ENCODE results near the gene DNAJC6.

DNA sequence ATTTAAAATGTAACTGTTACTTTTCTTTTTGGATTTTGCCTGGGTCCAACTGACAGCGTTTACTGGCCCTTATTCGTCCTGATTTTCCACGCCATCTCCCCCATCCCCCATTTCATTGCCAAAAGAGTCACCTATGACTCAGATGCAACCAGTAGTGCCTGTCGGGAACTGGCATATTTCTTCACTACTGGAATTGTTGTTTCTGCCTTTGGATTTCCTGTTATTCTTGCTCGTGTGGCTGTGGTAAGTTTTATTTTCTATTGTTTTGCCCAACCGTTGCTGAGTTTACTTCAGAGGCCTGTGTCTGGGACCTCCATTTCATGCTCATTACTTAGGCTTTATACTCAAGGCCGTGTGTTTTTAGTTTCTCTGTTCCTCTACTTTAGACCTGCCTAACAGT is 120.5 kb downstream of the DNAJC6 start:
- no peak for TF ChIP-seq CTCF (IDR thresholded peaks at IDR 0.05)
- TF ChIP-seq EZH2phosphoT487 (IDR thresholded peaks at IDR 0.05; ENCODE audit: borderline replicate concordance, low read depth) = no peak
- no peak for TF ChIP-seq IRF3 (IDR thresholded peaks at IDR 0.05; ENCODE audit: low read depth, low read length)
- TF ChIP-seq GATA2 (CRISPR knock-in tag; IDR thresholded peaks at IDR 0.05) = no peak
- no peak for TF ChIP-seq SMC3 (IDR thresholded peaks at IDR 0.05; ENCODE audit: low read depth, low read length)
- TF ChIP-seq, protein P1, sequence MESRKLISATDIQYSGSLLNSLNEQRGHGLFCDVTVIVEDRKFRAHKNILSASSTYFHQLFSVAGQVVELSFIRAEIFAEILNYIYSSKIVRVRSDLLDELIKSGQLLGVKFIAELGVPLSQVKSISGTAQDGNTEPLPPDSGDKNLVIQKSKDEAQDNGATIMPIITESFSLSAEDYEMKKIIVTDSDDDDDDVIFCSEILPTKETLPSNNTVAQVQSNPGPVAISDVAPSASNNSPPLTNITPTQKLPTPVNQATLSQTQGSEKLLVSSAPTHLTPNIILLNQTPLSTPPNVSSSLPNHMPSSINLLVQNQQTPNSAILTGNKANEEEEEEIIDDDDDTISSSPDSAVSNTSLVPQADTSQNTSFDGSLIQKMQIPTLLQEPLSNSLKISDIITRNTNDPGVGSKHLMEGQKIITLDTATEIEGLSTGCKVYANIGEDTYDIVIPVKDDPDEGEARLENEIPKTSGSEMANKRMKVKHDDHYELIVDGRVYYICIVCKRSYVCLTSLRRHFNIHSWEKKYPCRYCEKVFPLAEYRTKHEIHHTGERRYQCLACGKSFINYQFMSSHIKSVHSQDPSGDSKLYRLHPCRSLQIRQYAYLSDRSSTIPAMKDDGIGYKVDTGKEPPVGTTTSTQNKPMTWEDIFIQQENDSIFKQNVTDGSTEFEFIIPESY (IDR thresholded peaks at IDR 0.05; ENCODE audit: borderline replicate concordance, low read depth) = no peak
- no peak for TF ChIP-seq MXI1 (IDR thresholded peaks at IDR 0.05; ENCODE audit: low read depth, low read length)
- no peak for TF ChIP-seq USF1 (IDR thresholded peaks at IDR 0.05; ENCODE audit: borderline replicate concordance, low read depth)
